Aortic smooth muscle cell (primary cell): ENCODE measurements around the gene ASPA. TPM values are rescaled to one million over a fixed set of nuclear protein-coding genes. Genes with fewer than 3 reads are reported as not detected.

Source experiments
- total RNA-seq: library from RNA; depleted of rRNA; stranded (reverse); fragments of >200 nt; gene quantifications from 2 replicates; pipeline ENCODE4 v1.2.3, GENCODE V29; 2014

ASPA gene
- 0.06 and 0.13 TPM in 2 replicates for total RNA-seq

GRCh38 chr17:3475812-3476610, at the start of gene ASPA:
TSS of gene ASPA (plus strand) at chr17:3475997. CDS start at chr17:3476160, 163 bp downstream.

GRCh38 chr17:3433741-3434140, 42.1 kb upstream of the ASPA start, which contains the start of gene OR1E2:
TSS of gene OR1E2 (minus strand) at chr17:3433841. CDS start at chr17:3433841, 0 bp downstream.

GRCh38 chr17:3471599-3471998, 4.2 kb upstream of the ASPA start, which contains the start of gene SPATA22:
TSS of gene SPATA22 (minus strand) at chr17:3471819. CDS start at chr17:3469325, 2,494 bp downstream.

Other genes starting within 250 kb of the ASPA start
- 0.12 TPM in 1 of 2 replicates, not detected in the other for gene OR3A1, start 177.6 kb upstream of the ASPA start, total RNA-seq
- 0.06 TPM in 1 of 2 replicates, not detected in the other for gene OR3A2, start 89.7 kb upstream of the ASPA start, total RNA-seq
- gene OR1E1, start 77.6 kb upstream of the ASPA start, total RNA-seq: not detected in 2 replicates
- not detected in 2 replicates for gene OR3A3, start 64.6 kb upstream of the ASPA start, total RNA-seq
- gene OR1E2, start 42.2 kb upstream of the ASPA start, total RNA-seq: not detected in 2 replicates
- gene SPATA22, start 4.2 kb upstream of the ASPA start, total RNA-seq: 0.87 TPM in 1 of 2 replicates, not detected in the other
- gene TRPV3, start 81.8 kb downstream of the ASPA start, total RNA-seq: 0.53 and 0.68 TPM in 2 replicates
- gene TRPV1, start 133.4 kb downstream of the ASPA start, total RNA-seq: 0.92 and 1.2 TPM in 2 replicates
- gene SHPK, start 160.3 kb downstream of the ASPA start, total RNA-seq: 8.5 and 9.6 TPM in 2 replicates
- gene CTNS, start 160.8 kb downstream of the ASPA start, total RNA-seq: 12.4 and 19.2 TPM in 2 replicates
- 130 and 142 TPM in 2 replicates for gene TAX1BP3, start 192.6 kb downstream of the ASPA start, total RNA-seq
- gene EMC6, start 192.8 kb downstream of the ASPA start, total RNA-seq: 12.3 and 15.2 TPM in 2 replicates
- 1.3 and 1.5 TPM in 2 replicates for gene P2RX5, start 220.2 kb downstream of the ASPA start, total RNA-seq
- 2.7 and 3.8 TPM in 2 replicates for gene HASPIN, start 247.9 kb downstream of the ASPA start, total RNA-seq